Dedifferentiated amniotic fluid mesenchymal stem cell (primary cell): ENCODE data around the gene KRTAP4-8.
"Not testable (repeated sequence)": the region's sequence is repeated elsewhere in the genome, so short reads cannot be mapped to it uniquely, and the experiment has no call there.

Experiments
- DNase-seq: peaks from one replicate; pipeline ENCODE4 v3.0.0-alpha.2; 2016; ENCODE audit errors: extremely low spot score

Gene KRTAP4-8

DNA sequence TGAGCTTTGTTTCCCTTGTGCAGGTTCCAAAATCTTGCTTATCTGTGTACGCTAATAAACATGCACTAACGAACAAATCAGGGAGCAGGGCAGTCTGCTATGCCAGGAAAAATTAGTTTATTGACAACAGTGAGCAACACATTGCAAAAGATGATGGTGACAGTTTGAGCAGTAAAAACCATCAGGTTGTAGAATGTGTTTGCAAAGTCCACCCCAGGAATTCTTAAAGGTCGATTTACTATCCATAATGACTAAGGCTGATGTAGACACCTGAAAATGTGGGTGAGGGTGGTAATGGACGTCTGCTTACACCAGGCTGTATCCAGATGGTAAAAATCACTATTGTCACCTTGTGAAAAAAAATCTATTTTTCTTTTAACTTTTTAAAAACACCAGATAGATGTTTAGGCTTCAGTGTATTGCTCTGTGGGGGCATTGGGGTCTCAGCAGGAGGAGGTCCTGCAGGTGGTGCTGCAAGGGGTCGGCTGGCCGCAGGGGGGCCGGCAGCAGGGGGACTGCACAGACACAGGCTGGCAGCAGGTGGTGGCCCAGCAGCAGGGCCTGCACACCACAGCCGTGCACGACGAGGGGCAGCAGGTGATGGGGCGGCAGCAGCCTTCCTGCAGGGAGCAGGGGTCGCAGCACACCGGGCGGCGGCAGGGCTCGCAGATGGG is 32.8 kb downstream of the KRTAP4-8 start:
- not testable (repeated sequence) for DNase-seq

DNA sequence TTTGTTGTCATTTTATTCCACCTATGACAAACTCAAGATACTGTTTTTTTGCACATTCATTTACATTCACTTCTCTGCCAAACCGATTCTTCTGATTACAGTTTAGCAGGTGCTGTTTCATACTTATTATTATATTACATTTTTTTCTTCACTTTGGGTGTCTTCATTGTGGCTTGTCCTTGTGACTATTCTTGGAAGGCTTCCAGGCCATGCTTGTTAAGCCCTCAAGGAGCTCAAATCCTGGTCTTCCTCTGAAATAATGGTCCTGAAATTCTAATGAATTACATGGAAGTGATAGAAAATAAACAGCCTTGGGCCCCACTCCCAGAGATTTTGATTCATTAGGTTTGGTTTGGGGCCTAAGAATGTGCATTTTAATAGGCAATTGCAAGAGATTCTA is 33.6 kb downstream of the KRTAP4-8 start:
- DNase-seq = no peak

DNA sequence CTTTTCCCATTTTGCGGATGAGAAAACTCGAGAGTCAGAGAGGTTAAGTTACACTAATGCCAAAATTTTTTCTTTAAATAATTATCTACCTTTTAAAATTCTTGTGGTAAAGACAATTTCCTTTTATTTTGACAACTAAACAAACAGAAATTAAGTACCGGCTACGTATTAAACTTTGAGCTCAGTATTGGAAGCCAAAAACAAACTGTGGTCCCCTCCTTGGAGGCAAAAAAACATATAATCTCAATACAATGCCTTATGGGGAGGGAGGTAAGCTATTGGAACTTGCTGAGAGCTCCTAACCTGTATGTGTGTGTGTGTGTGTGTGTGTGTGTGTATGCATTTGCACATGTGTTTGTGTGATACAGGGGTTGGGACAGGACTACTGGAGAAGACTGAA is 34.5 kb downstream of the KRTAP4-8 start:
- DNase-seq = no peak

DNA sequence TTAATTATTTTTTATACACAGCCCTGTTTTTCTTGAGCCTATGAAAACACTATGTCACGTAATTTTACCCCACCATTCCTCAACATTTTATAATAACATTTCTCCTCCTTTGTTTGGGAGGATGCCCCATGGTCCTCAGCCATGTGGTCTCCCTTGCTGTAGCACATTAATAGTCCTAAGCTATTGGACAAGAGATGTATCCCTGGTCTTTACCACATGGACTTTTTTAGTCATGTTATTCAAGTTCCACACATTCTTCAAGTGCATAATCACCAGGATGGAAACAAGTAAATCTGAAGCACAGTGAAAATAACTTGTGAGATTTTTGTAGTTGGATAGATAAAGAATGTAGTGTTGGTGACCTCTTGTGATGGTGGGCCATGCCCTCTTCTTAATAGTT is 36.0 kb downstream of the KRTAP4-8 start:
- DNase-seq = peak; percentile 90

DNA sequence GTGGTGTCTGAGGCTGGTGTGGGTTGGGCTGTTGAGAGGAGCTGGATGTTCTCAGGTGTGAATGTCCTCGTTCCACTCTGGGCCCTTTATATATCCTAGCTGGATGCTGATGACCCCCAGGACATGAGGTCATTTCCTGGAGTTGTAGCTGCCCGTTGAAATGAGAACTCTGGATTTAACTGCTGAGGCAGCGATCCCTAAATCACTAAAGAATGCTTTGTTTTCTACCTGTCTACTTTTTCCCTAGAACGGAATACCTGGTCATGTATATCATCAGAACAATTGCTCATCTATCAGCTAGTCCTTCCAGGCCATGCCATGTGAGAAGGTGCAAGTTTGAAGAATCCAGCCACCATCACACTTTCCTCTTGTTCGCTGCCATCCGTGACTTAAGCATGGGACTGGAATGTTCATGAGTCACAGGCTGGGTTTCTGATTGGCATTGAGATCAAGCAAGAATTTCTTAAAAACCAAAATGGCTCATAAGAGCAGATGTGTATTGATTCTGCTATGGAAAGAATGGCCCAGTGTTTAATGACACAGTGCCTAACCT is 37.8 kb downstream of the KRTAP4-8 start, which contains the start of gene KRTAP2-3:
TSS of gene KRTAP2-3 (minus strand) at position 63 of the 553 bp plus-strand sequence. CDS start 64 bp downstream, outside the sequence.
- DNase-seq = peak; percentile 94

DNA sequence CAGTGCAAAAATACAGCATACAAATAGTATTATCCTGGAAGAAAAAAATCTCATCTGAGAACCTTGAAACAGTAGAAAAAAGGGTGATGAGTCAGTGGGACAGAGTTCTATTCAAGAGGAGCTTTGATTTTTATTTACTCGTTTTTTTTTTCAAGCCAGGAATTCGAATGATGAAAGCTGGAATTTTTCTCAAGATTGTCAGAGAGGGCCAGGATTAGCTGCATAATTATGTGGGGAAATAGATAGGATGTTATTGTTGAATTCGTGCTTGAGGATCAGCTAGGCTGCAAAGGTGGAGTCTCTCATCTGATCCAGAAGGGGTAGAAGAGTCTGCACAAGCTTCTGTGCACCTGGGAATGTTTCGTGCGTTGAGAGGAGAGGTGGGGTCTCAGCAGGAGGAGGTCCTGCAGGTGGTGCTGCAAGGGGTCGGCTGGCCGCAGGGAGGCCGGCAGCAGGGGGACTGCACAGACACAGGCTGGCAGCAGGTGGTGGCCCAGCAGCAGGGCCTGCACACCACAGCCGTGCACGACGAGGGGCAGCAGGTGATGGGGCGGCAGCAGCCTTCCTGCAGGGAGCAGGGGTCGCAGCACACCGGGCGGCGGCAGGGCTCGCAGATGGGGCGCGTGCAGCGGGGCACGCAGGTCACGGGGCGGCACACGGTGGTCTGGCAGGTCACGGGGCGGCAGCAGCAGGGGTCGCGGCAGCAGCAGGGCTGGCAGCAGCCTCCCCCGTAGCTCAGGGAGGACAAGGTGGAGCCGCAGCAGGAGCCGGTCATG is 38.5 kb downstream of the KRTAP4-8 start:
- peak; percentile 84 for DNase-seq

DNA sequence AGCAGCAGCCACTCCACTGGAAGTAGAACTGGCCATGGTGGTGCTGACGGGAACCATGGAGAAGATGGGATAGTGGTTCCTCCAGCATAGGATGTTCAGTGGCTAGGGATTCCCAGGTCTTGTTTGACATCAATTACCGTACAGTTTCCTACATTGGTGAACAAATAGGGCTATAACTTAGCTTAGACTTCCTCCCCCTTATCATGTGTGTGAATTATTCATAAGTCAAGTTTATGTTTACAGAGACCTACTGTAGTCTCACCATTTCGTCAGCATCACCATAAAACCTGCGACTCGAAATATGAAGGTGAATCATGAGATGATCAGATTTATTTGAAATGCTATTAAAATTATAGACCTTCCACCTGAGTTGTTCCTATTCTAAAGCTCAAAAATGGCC is 39.2 kb downstream of the KRTAP4-8 start:
- DNase-seq = no peak

DNA sequence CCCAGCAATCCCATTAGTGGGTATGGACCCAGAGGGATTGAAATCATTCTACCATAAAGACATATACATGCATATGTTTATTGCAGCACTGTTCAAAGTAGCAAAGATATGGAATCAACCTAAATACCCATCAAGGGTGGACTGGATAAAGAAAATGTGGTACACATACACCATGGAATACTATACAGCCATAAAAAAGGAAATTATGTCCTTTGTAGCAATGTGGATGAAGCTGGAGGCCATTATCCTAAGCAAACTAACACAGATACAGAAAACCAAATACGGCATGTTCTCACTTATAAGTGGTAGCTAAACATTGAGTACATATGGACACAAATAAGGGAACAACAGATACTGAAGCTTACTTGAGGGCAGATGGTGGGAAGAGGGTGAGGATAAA is 40.4 kb downstream of the KRTAP4-8 start:
- DNase-seq = no peak

DNA sequence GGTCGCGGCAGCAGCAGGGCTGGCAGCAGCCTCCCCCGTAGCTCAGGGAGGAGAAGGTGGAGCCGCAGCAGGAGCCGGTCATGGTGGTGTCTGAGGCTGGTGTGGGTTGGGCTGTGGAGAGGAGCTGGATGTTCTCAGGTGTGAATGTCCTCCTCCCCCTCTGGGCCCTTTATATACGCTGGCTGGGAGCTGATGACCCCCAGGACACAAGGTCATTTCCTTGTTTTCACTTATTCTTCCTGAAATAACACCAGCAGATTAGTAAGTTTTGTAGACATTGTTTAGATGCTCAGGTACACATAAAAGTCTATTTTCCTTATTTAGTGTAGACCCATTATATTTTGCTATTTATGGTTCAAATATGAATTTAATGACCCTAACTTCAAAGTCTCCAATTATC is 42.8 kb downstream of the KRTAP4-8 start, which contains the start of gene KRTAP2-2:
TSS of gene KRTAP2-2 (minus strand) at position 101 of the 400 bp plus-strand sequence. CDS start at position 82, 19 bp downstream.
- not testable (repeated sequence) for DNase-seq

DNA sequence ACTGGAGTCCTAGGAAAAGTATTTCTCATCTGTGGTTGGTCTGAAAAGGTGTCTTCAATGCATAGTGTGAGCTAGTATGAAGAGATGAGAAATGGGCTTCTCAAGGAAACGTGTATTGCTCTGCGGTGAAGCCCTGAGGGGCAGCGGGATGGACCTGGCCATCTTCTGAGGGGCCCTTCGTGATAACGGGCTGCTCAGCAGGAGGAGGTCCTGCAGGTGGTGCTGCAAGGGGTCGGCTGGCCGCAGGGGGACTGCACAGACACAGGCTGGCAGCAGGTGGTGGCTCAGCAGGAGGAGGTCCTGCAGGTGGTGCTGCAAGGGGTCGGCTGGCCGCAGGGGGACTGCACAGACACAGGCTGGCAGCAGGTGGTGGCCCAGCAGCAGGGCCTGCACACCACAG is 43.4 kb downstream of the KRTAP4-8 start:
- not testable (repeated sequence) for DNase-seq

DNA sequence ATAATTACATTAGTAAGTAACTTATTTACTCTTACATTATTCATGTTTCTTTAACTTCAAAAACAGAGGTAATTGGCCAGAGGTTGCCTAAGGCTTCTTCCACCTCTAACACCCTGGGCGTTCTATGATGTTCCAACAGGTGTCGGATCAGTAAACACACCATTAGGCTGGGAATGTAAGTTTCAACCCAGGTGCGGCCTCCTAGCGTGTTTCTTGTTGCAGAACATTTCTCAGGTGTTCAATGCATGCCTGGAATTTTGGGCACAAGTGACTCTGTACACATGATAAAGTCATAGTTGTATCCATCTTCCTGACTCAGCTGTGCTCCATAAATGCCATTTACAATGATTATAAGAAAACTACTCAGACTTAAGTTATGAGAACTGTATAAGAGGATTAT is 43.9 kb downstream of the KRTAP4-8 start:
- DNase-seq = no peak

DNA sequence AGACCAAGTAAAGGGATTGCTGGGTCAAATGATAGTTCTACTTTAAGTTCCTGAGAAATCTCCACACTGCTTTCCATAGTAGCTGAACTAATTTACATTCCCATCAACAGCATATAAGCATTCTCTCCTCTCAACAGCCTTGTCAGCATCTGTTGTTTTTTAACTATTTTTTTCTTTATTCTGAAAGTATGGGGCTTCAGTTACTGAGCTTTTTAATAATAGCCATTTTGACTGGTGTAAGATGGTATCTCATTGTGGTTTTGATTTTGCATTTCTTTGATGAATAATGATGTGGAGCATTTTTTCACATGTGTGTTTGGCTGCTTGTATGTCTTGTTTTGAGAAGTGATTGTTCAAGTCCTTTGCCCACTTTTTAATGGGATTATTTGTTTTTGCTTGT is 45.4 kb downstream of the KRTAP4-8 start:
- no peak for DNase-seq

DNA sequence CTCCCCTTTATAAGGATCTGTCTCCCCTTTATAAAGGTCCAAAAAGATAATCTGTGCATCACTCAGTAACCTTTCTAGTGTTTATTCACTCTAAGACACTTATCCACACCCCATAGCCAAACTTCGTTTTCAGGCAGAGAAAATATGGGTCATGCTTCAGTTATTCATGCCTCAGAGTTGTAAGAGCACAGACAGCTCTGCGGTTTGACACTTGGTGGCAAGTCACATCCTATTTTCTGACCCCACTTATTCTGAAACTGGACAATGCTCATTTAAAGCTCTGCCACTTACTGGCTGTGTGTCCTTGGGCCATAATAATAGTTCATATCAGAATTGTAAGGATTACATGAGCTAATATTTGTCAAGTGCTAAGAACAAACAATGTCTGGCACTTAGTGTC is 48.8 kb downstream of the KRTAP4-8 start:
- peak; percentile 42 for DNase-seq

DNA sequence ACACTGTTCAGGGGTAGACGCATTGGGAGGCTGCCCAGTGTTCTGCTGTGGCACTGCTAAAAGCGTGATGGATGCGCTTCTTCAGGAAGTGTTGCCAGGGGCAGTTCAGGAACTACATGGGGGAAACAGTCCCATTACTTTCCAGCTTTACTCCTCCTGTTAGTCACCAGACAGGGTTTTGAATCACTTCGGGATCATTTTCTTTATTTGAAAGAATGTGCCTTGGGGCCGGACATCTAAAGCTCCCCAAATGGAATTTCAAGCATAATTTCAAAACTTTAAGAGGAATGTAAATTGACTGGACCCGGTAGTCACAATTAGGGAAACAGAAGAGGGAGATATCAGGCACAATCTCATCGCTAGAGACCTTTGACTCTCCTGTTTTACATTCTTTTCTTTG is 49.5 kb downstream of the KRTAP4-8 start:
- peak; percentile 71 for DNase-seq
